ENCODE measurements around the gene PTPRG. TPM values are rescaled to one million over a fixed set of nuclear protein-coding genes. Genes with fewer than 3 reads are reported as not detected.

PTPRG gene
- total and polyA plus RNA-seq, 11 donors, result 8.0 to 48.5 (median 35.4) TPM

- Histone ChIP-seq H3K4me3 (no peak overlapping the region), H3K27ac (no peak overlapping the region), H3K9me3 (no peaks in the 10 kb centered on the region), H3K36me3 (peaks cover 0 to 10% (median 0%) of the 10 kb centered on the region in 9 donors), H3K4me1 (peaks cover 7 to 76% (median 37%) of the 10 kb centered on the region in 12 donors), H3K27me3 (no peaks in the 10 kb centered on the region)
- DNase-seq, result no peak
- TF ChIP-seq POLR2A (IDR thresholded peaks at IDR 0.05) (no peak), CTCF (IDR thresholded peaks at IDR 0.05) (no peak)
- intact Hi-C loops (cut with DNase I), result no loop called here
- ATAC-seq, result no peak
Measured at GRCh38 chr3:61591300-61591699, 29.9 kb downstream of the PTPRG start.

GRCh38 chr3:61593446-61594029 lies 32.2 kb downstream of the PTPRG start:
- peak overlapping the region in 9 of 12 donors; percentile 26 to 54 (median 39) for H3K27ac ChIP-seq
- DNase-seq (no peak), ATAC-seq (no peak)
- H3K9me3 ChIP-seq, result no peaks in the 10 kb centered on the region
- no peak for TF ChIP-seq CTCF (IDR thresholded peaks at IDR 0.05)
- no peak for TF ChIP-seq POLR2A (IDR thresholded peaks at IDR 0.05)
- intact Hi-C loops (cut with DNase I), result no loop called here
- peak overlapping the region in 1 of 12 donors; percentile 42 for H3K4me3 ChIP-seq
- no peaks in the 10 kb centered on the region for H3K27me3 ChIP-seq
- WGBS, 4 donors, result 54 to 69% (median 57%) methylated on average over 4 of the region's 4 CpGs
- H3K4me1 ChIP-seq, result peaks cover 10 to 73% (median 36%) of the 10 kb centered on the region in 12 donors
- H3K36me3 ChIP-seq, result peaks cover 0 to 8% (median 0%) of the 10 kb centered on the region in 9 donors

- ATAC-seq (peak; percentile 55 to 79 (median 76)), DNase-seq (no peak)
- H3K27me3 ChIP-seq, result no peaks in the 10 kb centered on the region
- WGBS, 4 donors, result 34 to 51% (median 48%) methylated on average over 12 of the region's 12 CpGs
- H3K27ac ChIP-seq, result peak overlapping the region in 11 of 12 donors; percentile 3 to 54 (median 38)
- peaks cover 10 to 69% (median 37%) of the 10 kb centered on the region in 12 donors for H3K4me1 ChIP-seq
- H3K4me3 ChIP-seq, result peak overlapping the region in 7 of 12 donors; percentile 1 to 42 (median 23)
- no peaks in the 10 kb centered on the region for H3K9me3 ChIP-seq
- H3K36me3 ChIP-seq, result no peaks in the 10 kb centered on the region
- intact Hi-C loops (cut with DNase I), result no loop called here
- TF ChIP-seq POLR2A (IDR thresholded peaks at IDR 0.05) (no peak), CTCF (IDR thresholded peaks at IDR 0.05) (no peak)
Measured at GRCh38 chr3:61594144-61594963, 33.0 kb downstream of the PTPRG start.

- Histone ChIP-seq H3K9me3 (no peaks in the 10 kb centered on the region), H3K27ac (peak overlapping the region in 9 of 12 donors; percentile 3 to 54 (median 37)), H3K36me3 (no peaks in the 10 kb centered on the region), H3K4me1 (peaks cover 10 to 66% (median 37%) of the 10 kb centered on the region in 12 donors), H3K27me3 (no peaks in the 10 kb centered on the region), H3K4me3 (peak overlapping the region in 7 of 12 donors; percentile 1 to 42 (median 23))
- DNase-seq (no peak), ATAC-seq (peak in 1 of 4 donors; percentile 6)
- intact Hi-C loops (cut with DNase I), result no loop called here
- WGBS, 4 donors, result 33 to 53% (median 41%) methylated on average over 9 of the region's 9 CpGs
- TF ChIP-seq CTCF (IDR thresholded peaks at IDR 0.05) (no peak), POLR2A (IDR thresholded peaks at IDR 0.05) (no peak)
Measured at GRCh38 chr3:61594964-61595285, 33.6 kb downstream of the PTPRG start.
